ENCODE results near the gene OR8G1.

DNA sequence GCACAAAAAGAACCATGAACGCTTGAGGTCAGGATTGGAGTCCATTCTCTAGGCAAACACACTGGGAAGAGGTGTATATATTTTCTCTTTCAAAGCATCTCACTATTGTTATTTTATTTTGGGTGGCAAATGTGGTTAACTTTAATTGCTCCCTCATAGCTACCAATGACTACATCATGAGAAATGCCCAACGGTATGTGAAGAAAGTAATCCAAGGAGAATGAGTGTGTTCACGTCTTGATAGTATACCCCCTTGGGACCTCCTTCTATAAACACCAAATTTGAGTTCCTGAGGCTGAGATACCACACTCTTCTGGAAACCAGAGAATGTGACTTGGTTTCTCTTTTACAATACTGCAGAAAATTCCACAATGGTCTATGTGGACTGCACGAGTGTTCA lies 57.0 kb downstream of the OR8G1 start:
- TF ChIP-seq POLR2A (IDR thresholded peaks at IDR 0.05; ENCODE audit: low read depth) (no peak), POLR2AphosphoS5 (IDR thresholded peaks at IDR 0.05) (no peak)

Data from esophagus muscularis mucosa (tissue), 2 donors.